A549 (cell line): ENCODE measurements around the gene MYOT. TPM values are rescaled to one million over a fixed set of nuclear protein-coding genes. Genes with fewer than 3 reads are reported as not detected.

Experiments used
- ATAC-seq, 2 experiments: fragments of 200-7000 bp in 1 of 2; fragments of >200 bp in 1 of 2; cut with Nextera tagmentation in 1 of 2; cut with Tn5 transposase in 1 of 2; 3 replicates each; pipeline versions ENCODE4 v1.8.0 to v1.9.1; 2018 to 2020; ENCODE audit warnings: mild to moderate bottlenecking in 1 of 2, moderate library complexity in 1 of 2
- CTCF ChIA-PET: fragments of 300-600 bp; sonication (Branson Sonifier 250); formaldehyde crosslinking; extraction: SDS; loops from one replicate; lab custom pipeline; 2021; ENCODE audit warnings: antibody characterized with exemption, inconsistent platforms; lab: Yijun Ruan, JAX
- POLR2A ChIA-PET: fragments of 350-600 bp; formaldehyde crosslinking; extraction: SDS; loops from one replicate; lab custom pipeline; 2021; ENCODE audit warnings: antibody characterized with exemption, inconsistent platforms; lab: Yijun Ruan, JAX
- DNase-seq, 2 experiments: peaks; one replicate each; pipeline versions ENCODE4 v3.0.0 to v3.0.0-alpha.2; 2011 to 2016; ENCODE audit warnings: low read depth in 1 of 2, low spot score in 1 of 2
- FAIRE-seq: peaks from 2 replicates; lab custom pipeline; 2011; peaks lifted over from hg19 to GRCh38; lab: Jason Lieb, UNC
- H3K27ac ChIP-seq, 2 experiments: fragments of >200 bp; sonication (Bioruptor Twin); formaldehyde crosslinking; 3 replicates each; pipeline ENCODE4 v1.5.1; 2016 to 2017
- H3K4me1 ChIP-seq: fragments of >200 bp; sonication (Bioruptor Twin); formaldehyde crosslinking; 3 replicates; pipeline ENCODE4 v1.6.1; 2016
- H3K4me2 ChIP-seq: fragments of >200 bp; sonication (Bioruptor Twin); formaldehyde crosslinking; 3 replicates; pipeline ENCODE4 v1.6.1; 2016
- H3K4me3 ChIP-seq: fragments of >200 bp; sonication (Bioruptor Twin); formaldehyde crosslinking; 3 replicates; pipeline ENCODE4 v1.5.1; 2016
- H3K9me3 ChIP-seq: fragments of >200 bp; sonication (Bioruptor Twin); formaldehyde crosslinking; 3 replicates; pipeline ENCODE4 v1.6.1; 2016
- BHLHE40 ChIP-seq: IDR thresholded peaks from 2 replicates; pipeline ENCODE4 v1.6.1; 2012; ENCODE audit warnings: low read depth, low read length, inconsistent platforms
- CEBPB ChIP-seq, 2 experiments: fragments of >200 bp in 1 of 2; sonication (Bioruptor Twin) in 1 of 2; formaldehyde crosslinking in 1 of 2; IDR thresholded peaks; 2 replicates each; pipeline ENCODE4 v1.6.1; 2012 to 2016
- CHD4 ChIP-seq: fragments of 200-600 bp; sonication (generic); IDR thresholded peaks from 2 replicates; pipeline ENCODE4 v1.6.1; 2016; ENCODE audit warnings: antibody characterized with exemption, mild to moderate bottlenecking, borderline replicate concordance
- E2F6 ChIP-seq: IDR thresholded peaks from 2 replicates; pipeline ENCODE4 v1.6.1; 2012; ENCODE audit warnings: low read depth, borderline replicate concordance
- EHF ChIP-seq: fragments of 250-450 bp; sonication (Bioruptor Pico); IDR thresholded peaks from 2 replicates; pipeline ENCODE4 v1.5.0; 2020; ENCODE audit warnings: mild to moderate bottlenecking
- EHMT2 ChIP-seq: fragments of 200-600 bp; sonication (generic); IDR thresholded peaks from 2 replicates; pipeline ENCODE4 v1.6.1; 2016; ENCODE audit warnings: antibody characterized with exemption, low read depth, mild to moderate bottlenecking, moderate library complexity
- EP300 ChIP-seq, 2 experiments: fragments of >200 bp; sonication (Bioruptor Twin); formaldehyde crosslinking; IDR thresholded peaks; 2 replicates in 1 of 2; 3 replicates in 1 of 2; pipeline ENCODE4 v1.6.1; 2016 to 2017
- ESRRA ChIP-seq: fragments of 150-350 bp; IDR thresholded peaks from 2 replicates; pipeline ENCODE4 v1.6.1; 2014; ENCODE audit warnings: mild to moderate bottlenecking, low read length, borderline replicate concordance
- FOSB ChIP-seq: fragments of 250-450 bp; sonication (Bioruptor Pico); IDR thresholded peaks from 2 replicates; pipeline ENCODE4 v1.5.0; 2020; ENCODE audit warnings: mild to moderate bottlenecking, moderate library complexity
- FOXS1 ChIP-seq: fragments of 250-450 bp; sonication (Bioruptor Pico); IDR thresholded peaks from 2 replicates; pipeline ENCODE4 v1.5.0; 2020; ENCODE audit warnings: mild to moderate bottlenecking, moderate library complexity
- GATA3 ChIP-seq: IDR thresholded peaks from 2 replicates; pipeline ENCODE4 v1.6.1; 2012; ENCODE audit warnings: borderline replicate concordance
- HDAC2 ChIP-seq: fragments of 200-600 bp; sonication (generic); IDR thresholded peaks from 2 replicates; pipeline ENCODE4 v1.6.1; 2016
- HES2 ChIP-seq: fragments of >200 bp; sonication (Bioruptor Twin); formaldehyde crosslinking; IDR thresholded peaks from 2 replicates; pipeline ENCODE4 v1.6.1; 2016
- HEYL ChIP-seq: fragments of 250-450 bp; sonication (Bioruptor Pico); IDR thresholded peaks from 2 replicates; pipeline ENCODE4 v1.8.0; 2021; ENCODE audit warnings: mild to moderate bottlenecking, moderate library complexity
- HMGXB4 ChIP-seq: fragments of 250-450 bp; sonication (Bioruptor Pico); IDR thresholded peaks from 2 replicates; pipeline ENCODE4 v1.5.0; 2021; ENCODE audit warnings: mild to moderate bottlenecking, moderate library complexity, borderline replicate concordance
- HOXB13 ChIP-seq: fragments of 250-450 bp; sonication (Bioruptor Pico); IDR thresholded peaks from 2 replicates; pipeline ENCODE4 v1.5.0; 2020; ENCODE audit warnings: low read depth, mild to moderate bottlenecking, moderate library complexity
- HOXB5 ChIP-seq: fragments of 250-450 bp; sonication (Bioruptor Pico); IDR thresholded peaks from 2 replicates; pipeline ENCODE4 v1.5.0; 2020; ENCODE audit warnings: mild to moderate bottlenecking, moderate library complexity
- MAFK ChIP-seq: fragments of 450-650 bp; IDR thresholded peaks from 2 replicates; pipeline ENCODE4 v1.6.1; 2014; ENCODE audit not compliant: partially characterized antibody
- MAZ ChIP-seq: fragments of 150-350 bp; IDR thresholded peaks from 2 replicates; pipeline ENCODE4 v1.6.1; 2014; ENCODE audit warnings: antibody characterized with exemption, low read depth, low read length, borderline replicate concordance
- MYC ChIP-seq: IDR thresholded peaks from 2 replicates; pipeline ENCODE4 v1.6.1; 2012; ENCODE audit warnings: mild to moderate bottlenecking, inconsistent platforms, low read length, improper control_type of control experiment, borderline replicate concordance
- NFE2L2 ChIP-seq: fragments of 150-350 bp; conservative IDR thresholded peaks from 2 replicates; pipeline ENCODE4 v1.6.1; 2014; ENCODE audit warnings: low read length
- NPAS2 ChIP-seq: fragments of 250-450 bp; sonication (Bioruptor Pico); IDR thresholded peaks from 2 replicates; pipeline ENCODE4 v1.8.0; 2022; ENCODE audit warnings: mild to moderate bottlenecking, moderate library complexity, borderline replicate concordance
- NR3C1 ChIP-seq: fragments of >200 bp; sonication (Bioruptor Twin); formaldehyde crosslinking; IDR thresholded peaks from 3 replicates; pipeline ENCODE4 v1.6.1; 2017
- PHF8 ChIP-seq: fragments of 200-600 bp; sonication (generic); IDR thresholded peaks from 2 replicates; pipeline ENCODE4 v1.6.1; 2016; ENCODE audit warnings: low read depth, mild to moderate bottlenecking, antibody characterized with exemption, moderate library complexity, borderline replicate concordance
- POLR2A ChIP-seq: IDR thresholded peaks from 2 replicates; pipeline ENCODE4 v1.6.1; 2012; ENCODE audit warnings: mild to moderate bottlenecking, low read length
- POLR2AphosphoS2 ChIP-seq: conservative IDR thresholded peaks from 2 replicates; pipeline ENCODE4 v1.6.1; 2012; ENCODE audit warnings: low read length, improper control_type of control experiment, inconsistent platforms
- RARB ChIP-seq: fragments of 250-450 bp; sonication (Bioruptor Pico); IDR thresholded peaks from 2 replicates; pipeline ENCODE4 v1.8.0; 2021; ENCODE audit warnings: mild to moderate bottlenecking, moderate library complexity
- RFX5 ChIP-seq: fragments of 450-650 bp; IDR thresholded peaks from 2 replicates; pipeline ENCODE4 v1.7.1; 2014; ENCODE audit warnings: antibody characterized with exemption, mild to moderate bottlenecking, moderate library complexity
- TFCP2L1 ChIP-seq: fragments of 250-450 bp; sonication (Bioruptor Pico); IDR thresholded peaks from 2 replicates; pipeline ENCODE4 v1.5.0; 2021; ENCODE audit warnings: mild to moderate bottlenecking
- TP53 ChIP-seq: fragments of 250-450 bp; sonication (Bioruptor Pico); IDR thresholded peaks from 2 replicates; pipeline ENCODE4 v1.5.0; 2021; ENCODE audit warnings: mild to moderate bottlenecking, moderate library complexity
- USF2 ChIP-seq: fragments of 450-650 bp; IDR thresholded peaks from 2 replicates; pipeline ENCODE4 v1.6.1; 2014; ENCODE audit warnings: antibody characterized with exemption
- ZC3H11A ChIP-seq: fragments of 450-650 bp; IDR thresholded peaks from 2 replicates; pipeline ENCODE4 v1.6.1; 2014; ENCODE audit warnings: antibody characterized with exemption, mild to moderate bottlenecking
- ZNF302 ChIP-seq: fragments of 250-450 bp; sonication (Bioruptor Pico); IDR thresholded peaks from 2 replicates; pipeline ENCODE4 v1.9.0; 2021; ENCODE audit warnings: inconsistent platforms, mild to moderate bottlenecking, moderate library complexity
- ZSCAN20 ChIP-seq: fragments of 250-450 bp; sonication (Bioruptor Pico); IDR thresholded peaks from 2 replicates; pipeline ENCODE4 v1.8.0; 2022; ENCODE audit warnings: mild to moderate bottlenecking, moderate library complexity
- WGBS: methylation state at CpG from one replicate; pipeline ENCODE4 v1.1.6; 2017; ENCODE audit errors: missing lambda C conversion rate; 5-methylcytosine and 5-hydroxymethylcytosine counted together
- polyA plus RNA-seq, 4 experiments: library from polyadenylated mRNA; depleted of rRNA in 3 of 4; stranded (reverse); fragments of >200 nt; fragmentation: RNase III in 1 of 4; extraction: RNeasy Plus Mini Kit Qiagen cat#74134 plus additional on column Dnase treatment in 1 of 4; gene quantifications; 2 replicates in 3 of 4; 3 replicates in 1 of 4; pipeline ENCODE4 v1.2.3, GENCODE V29; 2011 to 2017
- TF ChIP-seq, protein P1 (sequence below): IDR thresholded peaks from 2 replicates; pipeline ENCODE4 v1.6.1; 2012
- TF ChIP-seq, protein P2 (sequence below): fragments of 250-450 bp; sonication (Bioruptor Pico); IDR thresholded peaks from 2 replicates; pipeline ENCODE4 v1.5.0; 2020; ENCODE audit warnings: low read depth, mild to moderate bottlenecking, moderate library complexity

The MYOT gene
- polyA plus RNA-seq, 2 of the 4 experiments (the other 2 are of a cell fraction), result 0.08 TPM; not detected in 1

- H3K9me3 ChIP-seq, result no peaks in the 10 kb centered on the region; the same call in 2 of the 3 replicates
- H3K4me3 ChIP-seq, result no peak overlapping the region
- H3K4me1 ChIP-seq, result peaks cover 44% of the 10 kb centered on the region
- ChIA-PET POLR2A (no interaction called here), CTCF (interaction anchor here (0.8 to 1.5 kb wide), 3 partner anchors 9 to 204 kb away, joined by 3 to 4 read pairs (median 3); no protein-coding TSS in a partner anchor)
- DNase-seq, result no peak
- no peak for ATAC-seq
- no peak for FAIRE-seq
- WGBS, result 87% methylated on average over 3 of the region's 3 CpGs
- no peak overlapping the region for H3K4me2 ChIP-seq
- TF ChIP-seq HEYL, result no peak
- TF ChIP-seq NFE2L2, result no peak
- TF ChIP-seq TFCP2L1, result no peak
- TF ChIP-seq, protein P1, sequence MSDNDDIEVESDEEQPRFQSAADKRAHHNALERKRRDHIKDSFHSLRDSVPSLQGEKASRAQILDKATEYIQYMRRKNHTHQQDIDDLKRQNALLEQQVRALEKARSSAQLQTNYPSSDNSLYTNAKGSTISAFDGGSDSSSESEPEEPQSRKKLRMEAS, result no peak
- TF ChIP-seq ZC3H11A, result no peak
- no peak for TF ChIP-seq USF2
- no peak for TF ChIP-seq E2F6
- TF ChIP-seq NPAS2 (CRISPR knock-in tag), result no peak
- no peak for TF ChIP-seq FOSB (CRISPR knock-in tag)
- no peak for TF ChIP-seq GATA3
- TF ChIP-seq POLR2AphosphoS2, result no peak
- TF ChIP-seq PHF8, result no peak
- TF ChIP-seq HDAC2, result no peak
- no peak for TF ChIP-seq FOXS1 (CRISPR knock-in tag)
- TF ChIP-seq TP53 (CRISPR knock-in tag), result no peak
- TF ChIP-seq CEBPB (IDR thresholded peaks at IDR 0.05), result no peak
- TF ChIP-seq ZSCAN20, result no peak
- H3K27ac ChIP-seq, result peak overlapping the region; percentile 0 to 70; a peak in 4 of 6 replicates
These were observed 36.1 kb upstream of the MYOT start for GRCh38 chr5:137831526-137831925.

DNA sequence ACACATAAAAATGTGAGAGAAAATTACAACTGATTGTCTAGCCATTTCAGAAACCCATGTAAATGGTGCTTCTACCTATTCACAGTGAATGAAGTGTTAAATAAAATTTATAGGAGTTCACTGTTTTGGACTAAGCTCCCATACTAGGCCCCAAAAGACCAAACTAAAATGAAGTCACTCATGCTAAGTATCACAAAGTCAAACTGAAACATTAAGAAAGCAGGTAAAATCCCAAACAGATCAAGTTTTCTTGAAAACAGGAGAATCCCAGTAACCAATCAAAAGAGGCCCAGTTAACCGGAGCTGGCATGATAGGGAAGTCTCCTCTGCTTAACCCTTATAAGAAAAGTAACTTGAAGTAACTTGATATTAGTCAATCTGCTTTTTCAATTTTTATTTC is 35.2 kb upstream of the MYOT start:
- peak overlapping the region; percentile 48 to 70 for H3K27ac ChIP-seq
- peaks cover 53% of the 10 kb centered on the region for H3K4me1 ChIP-seq
- peak overlapping the region; percentile 57; the same call in 2 of the 3 replicates for H3K4me2 ChIP-seq
- 69% methylated on average over 1 of the region's 1 CpG for WGBS
- no peaks in the 10 kb centered on the region for H3K9me3 ChIP-seq
- no peak overlapping the region for H3K4me3 ChIP-seq
- DNase-seq (peak in 1 of 2 experiments; percentile 22), ATAC-seq (no peak), FAIRE-seq (no peak)
- POLR2A ChIA-PET, result no interaction called here
- CTCF ChIA-PET, result interaction anchor here (1.1 to 2.3 kb wide), 2 partner anchors 54 to 204 kb away, joined by 4 to 11 read pairs; no protein-coding TSS in a partner anchor
- TF ChIP-seq EP300 (IDR thresholded peaks at IDR 0.05), result no peak
- TF ChIP-seq NFE2L2, result no peak
- TF ChIP-seq RARB, result no peak
- no peak for TF ChIP-seq EHMT2
- TF ChIP-seq TFCP2L1, result no peak
- peak; percentile 74; the same call in 1 of the 2 replicates for TF ChIP-seq HOXB13 (CRISPR knock-in tag)
- no peak for TF ChIP-seq ESRRA
- TF ChIP-seq, protein P2, sequence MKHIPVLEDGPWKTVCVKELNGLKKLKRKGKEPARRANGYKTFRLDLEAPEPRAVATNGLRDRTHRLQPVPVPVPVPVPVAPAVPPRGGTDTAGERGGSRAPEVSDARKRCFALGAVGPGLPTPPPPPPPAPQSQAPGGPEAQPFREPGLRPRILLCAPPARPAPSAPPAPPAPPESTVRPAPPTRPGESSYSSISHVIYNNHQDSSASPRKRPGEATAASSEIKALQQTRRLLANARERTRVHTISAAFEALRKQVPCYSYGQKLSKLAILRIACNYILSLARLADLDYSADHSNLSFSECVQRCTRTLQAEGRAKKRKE (CRISPR knock-in tag), result peak; percentile 63; the same call in 1 of the 2 replicates
- peak; percentile 88; the same call in 1 of the 2 replicates for TF ChIP-seq HOXB5 (CRISPR knock-in tag)
- TF ChIP-seq, protein P1, result no peak
- TF ChIP-seq RFX5, result no peak
- no peak for TF ChIP-seq BHLHE40
- no peak for TF ChIP-seq HMGXB4
- TF ChIP-seq MAZ, result no peak
- no peak for TF ChIP-seq MYC
- TF ChIP-seq PHF8, result no peak
- no peak for TF ChIP-seq NR3C1
- no peak for TF ChIP-seq POLR2A
- TF ChIP-seq FOXS1 (CRISPR knock-in tag), result peak; percentile 73; the same call in 1 of the 2 replicates
- TF ChIP-seq EHF (CRISPR knock-in tag), result peak; percentile 91; the same call in 1 of the 2 replicates
- TF ChIP-seq MAFK, result no peak
- TF ChIP-seq NPAS2 (CRISPR knock-in tag), result peak; percentile 66; the same call in 1 of the 2 replicates
- peak; percentile 89 for TF ChIP-seq ZNF302 (CRISPR knock-in tag)
- no peak for TF ChIP-seq HES2
- no peak for TF ChIP-seq CHD4
- TF ChIP-seq ZSCAN20, result peak; percentile 95
- TF ChIP-seq FOSB (CRISPR knock-in tag), result no peak
